SH-SY5Y (cell line): Measurements from ENCODE around the gene NTM.

Experiments
- GATA2 ChIP-seq: IDR thresholded peaks from 2 replicates; pipeline ENCODE4 v1.6.1; 2011; ENCODE audit warnings: mild to moderate bottlenecking, low read depth, low read length
- GATA3 ChIP-seq: IDR thresholded peaks from 2 replicates; pipeline ENCODE4 v1.6.1; 2011; ENCODE audit warnings: low read depth, mild to moderate bottlenecking, low read length, moderate library complexity

The NTM gene

DNA sequence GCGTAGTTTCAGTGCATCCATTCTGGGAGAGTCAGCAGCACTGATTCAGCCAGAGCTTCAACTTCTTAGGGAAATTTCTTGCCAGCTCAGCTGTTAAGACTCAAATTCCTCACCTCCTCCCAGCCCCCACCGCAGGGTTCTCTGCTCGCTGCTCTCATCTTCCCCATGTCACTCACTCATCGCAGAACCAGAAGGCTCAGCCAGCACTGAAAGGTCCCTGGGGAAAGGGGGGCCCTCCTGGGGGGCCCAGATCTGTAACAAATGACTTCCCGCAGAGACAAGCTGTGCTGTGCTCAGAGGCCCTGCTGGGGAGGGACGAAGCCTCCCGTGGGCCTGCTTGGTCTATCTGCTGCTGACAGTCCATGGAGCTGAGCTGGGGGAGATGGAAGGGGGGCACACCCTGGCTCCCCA, 220.6 kb downstream of the NTM start:
- no peak for TF ChIP-seq GATA3
- TF ChIP-seq GATA2, result no peak

DNA sequence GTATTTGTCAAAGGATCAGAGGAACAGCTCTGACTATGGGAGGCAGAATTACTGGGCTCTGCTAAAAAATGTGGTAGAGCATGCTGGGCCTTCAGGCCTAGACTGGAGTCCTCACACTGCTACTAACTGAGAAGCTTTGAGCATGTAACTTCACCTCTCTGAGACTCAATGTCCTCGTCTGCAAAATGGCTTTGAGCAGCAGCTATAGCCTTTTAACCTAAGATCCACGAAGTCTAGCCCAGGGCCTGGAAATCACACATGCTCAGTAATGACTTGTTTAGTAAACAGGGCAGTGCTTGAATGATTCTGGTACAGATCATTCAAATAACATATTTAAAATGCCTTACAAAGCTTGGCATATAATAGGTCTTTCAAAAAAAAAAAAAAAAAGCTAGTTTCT, 221.7 kb downstream of the NTM start:
- TF ChIP-seq GATA2, result no peak
- no peak for TF ChIP-seq GATA3

DNA sequence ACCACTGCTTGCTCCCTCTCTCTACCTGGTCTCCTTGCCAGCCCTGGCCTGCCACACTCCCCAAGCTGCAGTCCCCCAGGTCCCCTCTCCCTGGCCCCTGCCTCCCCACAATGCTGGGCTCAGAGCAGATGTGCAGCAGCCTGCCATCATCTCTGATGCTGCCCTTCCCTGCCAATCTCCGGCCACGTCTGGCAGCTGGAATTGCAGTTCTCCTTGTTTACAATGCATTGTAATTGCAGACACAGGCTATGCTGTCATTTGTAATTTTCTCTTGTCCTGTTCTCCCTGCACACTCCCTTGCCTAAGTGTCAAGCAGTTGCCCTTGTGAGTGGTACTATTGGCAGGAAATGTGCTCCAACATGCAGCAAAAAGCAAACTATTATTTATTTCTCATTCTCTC, 222.3 kb downstream of the NTM start:
- TF ChIP-seq GATA2, result no peak

DNA sequence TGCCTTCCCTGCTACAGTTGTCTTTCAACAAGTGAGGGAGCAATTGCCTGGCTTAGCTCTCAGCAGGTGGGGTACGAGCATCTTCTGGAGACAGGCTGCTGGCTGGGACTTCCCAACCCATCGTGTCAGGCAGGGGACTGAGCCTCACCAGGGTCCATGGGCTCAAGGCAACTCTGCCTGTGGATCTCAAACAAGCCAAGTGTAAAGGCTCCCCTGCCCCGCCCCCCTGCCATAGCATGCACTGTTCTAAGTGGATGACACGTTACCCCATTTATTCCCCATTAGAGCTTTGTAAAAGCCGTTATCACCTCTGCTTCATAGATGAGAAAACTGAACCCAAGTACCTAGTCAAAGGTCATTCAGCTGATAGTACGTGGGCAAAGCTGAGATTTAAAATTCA, 222.9 kb downstream of the NTM start:
- TF ChIP-seq GATA3 (no peak), GATA2 (no peak)

DNA sequence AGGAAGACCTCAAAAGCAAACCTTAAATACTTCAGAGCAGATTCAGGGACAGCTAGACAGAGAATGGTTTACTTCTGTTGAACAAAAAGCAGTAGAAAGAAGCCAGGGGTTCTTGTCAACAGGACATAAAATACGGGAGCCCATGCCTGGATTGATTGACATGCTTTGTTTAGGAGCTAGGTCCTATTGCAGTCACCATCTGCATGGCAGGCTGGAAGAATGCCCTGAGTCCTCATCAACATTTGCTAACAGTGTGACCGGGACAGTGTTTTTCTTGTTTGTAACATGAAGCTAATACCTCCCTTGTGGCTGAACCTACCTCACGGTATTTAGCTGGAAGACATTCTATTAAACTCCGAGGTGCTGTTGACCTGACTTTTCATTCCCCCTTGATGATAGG, 225.4 kb downstream of the NTM start:
- TF ChIP-seq GATA2, result no peak
- no peak for TF ChIP-seq GATA3

DNA sequence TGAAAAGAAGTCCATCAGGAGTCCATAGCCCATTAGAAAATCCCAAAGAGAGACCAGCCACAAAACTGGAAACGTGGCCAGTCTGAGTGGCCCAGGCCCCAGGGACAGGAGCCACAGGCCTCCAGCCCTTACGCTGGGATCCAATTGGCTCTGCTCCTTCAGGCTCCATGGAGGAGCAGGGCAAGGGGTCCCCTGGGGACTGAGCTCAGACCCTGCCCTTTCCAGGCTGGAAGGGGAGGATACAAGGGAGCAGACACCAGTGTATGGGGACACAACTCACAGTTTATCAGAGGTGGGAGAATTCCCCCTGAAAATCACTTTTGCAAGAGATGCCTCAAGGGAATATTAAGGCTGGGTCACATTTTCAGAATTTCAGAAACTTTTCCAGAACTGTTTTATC, 227.5 kb downstream of the NTM start:
- TF ChIP-seq GATA3 (no peak), GATA2 (no peak)

DNA sequence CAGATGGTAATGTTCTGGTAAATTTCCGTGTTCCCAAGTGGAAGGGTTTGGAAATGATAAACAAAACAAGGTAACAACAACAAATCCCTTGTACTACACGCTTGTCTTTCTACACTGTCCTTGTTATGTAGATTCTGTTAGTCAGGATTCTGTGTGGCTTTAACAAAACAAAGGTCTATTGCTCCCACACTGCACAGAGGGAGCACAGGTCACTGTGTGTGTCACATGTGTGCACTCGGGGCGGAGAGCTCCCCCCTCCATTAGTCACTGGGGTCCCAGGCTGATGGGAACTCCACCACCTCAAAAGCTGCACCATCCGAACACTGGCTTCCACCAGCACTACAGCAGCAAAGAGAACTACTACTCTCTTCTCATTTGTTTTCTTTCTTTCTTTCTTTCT, 227.9 kb downstream of the NTM start:
- TF ChIP-seq GATA2 (no peak), GATA3 (no peak)

DNA sequence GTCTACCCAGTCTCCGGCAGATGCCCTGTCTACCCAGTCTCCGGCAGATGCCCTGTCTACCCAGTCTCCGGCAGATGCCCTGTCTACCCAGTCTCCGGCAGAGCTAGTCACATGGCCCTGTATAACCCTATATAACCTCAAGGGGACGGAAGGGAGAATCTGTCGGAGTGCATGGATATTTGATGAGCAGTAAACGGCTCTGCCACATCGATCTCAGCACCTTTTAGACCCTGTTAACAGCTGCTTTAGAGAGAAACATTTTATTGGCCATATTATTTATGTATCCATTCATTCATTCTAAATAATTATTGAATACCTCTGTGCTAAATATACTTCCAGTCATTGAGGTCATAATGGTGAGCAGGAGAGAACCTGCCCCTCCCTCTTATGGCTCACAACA, 228.9 kb downstream of the NTM start:
- TF ChIP-seq GATA3 (no peak), GATA2 (no peak)

DNA sequence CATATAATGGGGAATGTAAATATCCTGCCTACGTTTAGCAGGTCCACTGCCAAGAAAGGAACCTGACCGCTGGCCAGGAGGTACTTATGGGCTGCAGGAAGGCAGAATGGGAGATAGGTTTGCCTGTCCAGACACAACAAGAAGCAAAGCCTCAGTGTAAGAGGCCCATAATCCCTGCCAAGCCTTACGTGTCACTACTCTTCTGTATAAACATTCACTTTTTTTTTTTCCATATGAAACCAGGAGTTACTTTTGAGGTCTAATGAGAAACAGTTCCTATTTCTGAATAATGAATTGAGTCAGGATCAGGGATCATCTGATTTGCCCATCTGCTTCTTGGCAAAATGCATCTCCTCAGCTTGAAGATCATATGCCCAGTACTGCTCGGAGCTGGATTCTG, 230.2 kb downstream of the NTM start:
- TF ChIP-seq GATA2 (no peak), GATA3 (no peak)

DNA sequence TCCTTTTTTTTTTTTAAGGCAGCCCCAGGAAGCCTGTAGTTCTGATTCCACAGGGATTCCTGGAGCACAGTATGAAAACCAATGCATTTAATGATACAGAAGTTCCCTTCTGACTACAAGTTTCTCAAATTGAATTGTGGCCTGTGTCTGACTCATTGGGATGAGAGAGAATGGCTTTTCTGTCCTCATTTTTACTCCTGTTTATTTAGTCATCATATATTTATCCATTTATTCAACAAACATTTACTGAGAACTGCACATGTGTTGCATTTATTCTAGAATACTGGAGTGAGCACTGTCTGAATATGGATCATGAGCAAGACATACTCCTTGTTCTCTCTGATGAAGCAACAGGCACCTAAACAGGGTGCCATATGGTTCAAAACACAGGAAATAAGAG, 231.2 kb downstream of the NTM start:
- TF ChIP-seq GATA2, result no peak
- TF ChIP-seq GATA3, result no peak

DNA sequence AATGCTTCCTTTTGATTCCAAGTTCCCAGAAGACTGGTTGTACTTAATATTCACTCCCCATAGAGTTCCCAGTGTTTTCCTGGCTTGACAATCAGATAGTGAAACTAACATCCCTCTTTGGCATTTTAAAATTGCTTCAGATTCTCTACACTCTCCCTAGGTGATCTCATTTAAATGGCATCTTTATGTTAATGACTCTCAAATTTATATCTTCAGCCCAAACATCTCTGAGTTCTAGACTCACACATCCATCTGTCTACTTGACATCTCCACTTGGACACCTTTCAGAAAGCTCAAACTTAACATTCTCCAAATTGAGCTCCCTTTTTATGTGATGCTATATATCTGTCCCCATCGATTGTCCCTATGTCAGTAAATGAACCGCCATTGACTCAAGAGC, 232.0 kb downstream of the NTM start:
- TF ChIP-seq GATA2 (no peak), GATA3 (no peak)

DNA sequence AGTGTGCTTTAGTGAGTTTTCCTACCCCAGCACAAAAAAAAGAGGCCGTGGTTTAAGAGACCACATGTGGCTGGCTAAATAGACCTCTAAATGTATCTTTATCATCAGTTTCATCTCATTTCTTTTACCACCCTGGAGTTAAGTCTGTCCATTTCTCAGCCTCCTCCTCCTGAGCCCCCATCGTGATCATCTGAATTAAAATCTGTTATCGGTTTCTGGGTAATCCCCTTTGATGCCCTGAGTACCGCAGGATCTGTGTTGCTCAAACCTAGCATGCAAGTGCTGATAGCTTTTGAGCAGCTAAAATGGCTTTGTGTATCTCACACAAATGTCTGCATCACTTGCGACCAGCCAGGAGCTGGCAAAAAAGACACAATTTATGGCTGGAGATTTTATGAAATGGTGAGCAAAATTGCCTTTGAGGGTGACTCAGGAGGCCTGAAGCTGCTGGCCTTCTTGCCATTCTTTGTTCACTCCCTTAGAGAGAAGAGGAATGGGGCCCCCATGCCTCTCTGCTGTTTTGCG, 236.5 kb downstream of the NTM start:
- TF ChIP-seq GATA2 (no peak), GATA3 (no peak)

DNA sequence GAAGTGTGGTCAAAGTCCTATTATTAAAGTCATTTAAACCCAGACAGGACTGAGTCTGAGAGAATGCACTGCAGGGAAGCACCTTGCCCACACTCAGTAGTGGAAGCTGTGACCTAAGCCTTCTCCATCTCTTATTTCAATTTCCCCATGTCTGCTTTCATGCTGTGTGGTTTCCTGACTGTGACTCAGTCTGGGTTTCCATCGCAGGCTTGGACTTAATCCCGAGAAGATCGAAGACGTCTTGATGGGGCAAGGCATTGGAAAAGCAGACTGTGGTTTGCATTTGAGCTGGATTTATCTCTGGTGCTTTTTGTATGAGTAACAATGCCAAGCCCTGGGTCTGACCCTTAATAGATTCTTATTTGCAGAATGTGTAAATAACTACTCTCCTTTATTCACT, 238.9 kb downstream of the NTM start:
- no peak for TF ChIP-seq GATA3
- TF ChIP-seq GATA2, result no peak

DNA sequence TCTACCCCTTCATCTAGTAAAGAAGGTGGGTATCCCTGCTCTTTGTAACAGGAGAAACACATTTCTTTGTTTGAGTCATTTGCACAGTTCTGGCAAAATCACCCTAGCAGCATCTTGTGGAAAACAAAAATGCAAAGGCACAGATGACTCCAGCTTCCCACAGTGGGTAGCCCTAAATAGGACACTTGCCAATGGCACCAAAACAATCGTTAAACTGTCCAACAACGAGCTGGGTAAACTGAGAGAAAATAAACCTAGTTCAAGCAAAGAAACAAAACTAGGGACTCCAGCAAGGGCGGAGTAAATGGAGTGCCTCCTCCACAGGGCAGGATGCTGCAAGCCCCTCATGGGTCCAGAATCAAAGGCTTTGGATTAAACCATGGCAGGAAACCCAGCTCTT, 239.5 kb downstream of the NTM start:
- TF ChIP-seq GATA3 (no peak), GATA2 (no peak)

DNA sequence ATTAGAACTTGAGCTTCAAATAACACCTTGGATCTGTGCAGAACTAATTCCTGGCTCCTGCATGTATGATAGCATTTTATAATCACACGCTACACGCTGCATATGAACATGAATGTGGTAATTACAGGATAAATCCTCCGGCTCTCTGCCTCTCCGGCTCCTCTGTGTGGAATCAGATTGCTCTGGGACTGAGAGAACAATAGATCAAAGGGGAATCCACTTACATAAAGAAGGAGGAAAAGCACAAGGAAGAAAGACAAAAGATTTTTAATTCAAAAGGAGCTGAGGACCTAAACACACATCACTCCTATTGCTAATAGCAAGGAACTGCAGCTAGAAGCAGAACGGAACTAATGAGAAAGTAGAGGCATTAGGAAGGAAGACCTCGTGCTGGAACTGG, 240.9 kb downstream of the NTM start:
- TF ChIP-seq GATA2 (no peak), GATA3 (no peak)

DNA sequence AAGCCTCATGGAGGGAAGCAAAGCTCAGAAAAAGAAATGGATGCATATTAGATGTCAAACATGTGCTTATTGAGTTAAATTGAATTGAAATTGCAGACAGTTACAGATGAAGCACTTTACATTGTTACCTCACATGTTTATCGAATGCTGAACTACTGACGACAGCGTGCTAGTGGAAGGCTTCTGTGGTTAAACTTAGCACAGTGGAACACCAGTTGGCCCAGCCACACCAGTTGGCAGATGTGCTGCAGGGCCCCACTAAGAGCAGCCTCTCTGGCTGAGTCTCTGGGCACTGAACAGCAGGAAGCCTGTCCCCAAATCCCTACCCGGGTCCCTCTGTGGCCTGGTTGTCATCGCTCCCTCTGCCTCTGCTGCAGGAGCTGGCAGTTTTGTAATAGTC, 242.1 kb downstream of the NTM start:
- TF ChIP-seq GATA3 (no peak), GATA2 (no peak)
